WERI-Rb-1 (cell line): ENCODE results near the gene RBMS1.

Experiments
- DNase-seq: peaks from one replicate; pipeline ENCODE4 v3.0.0-alpha.2; 2020
- H3K27ac ChIP-seq: fragments of 250-450 bp; sonication (Bioruptor Pico); 2 replicates; pipeline ENCODE4 v1.5.1; 2020; ENCODE audit warnings: mild to moderate bottlenecking, moderate library complexity
- H3K27me3 ChIP-seq: fragments of 250-450 bp; sonication (Bioruptor Pico); 2 replicates; pipeline ENCODE4 v1.5.1; 2021; ENCODE audit warnings: mild to moderate bottlenecking, low read depth, moderate library complexity; ENCODE audit not compliant: insufficient read depth, severe bottlenecking
- H3K36me3 ChIP-seq: fragments of 250-450 bp; sonication (Bioruptor Pico); 2 replicates; pipeline ENCODE4 v1.5.1; 2020; ENCODE audit warnings: mild to moderate bottlenecking, moderate library complexity
- H3K4me3 ChIP-seq: 2 replicates; pipeline ENCODE4 v1.5.1; 2011; ENCODE audit warnings: low read depth, mild to moderate bottlenecking, control low read depth, low read length
- H3K9me3 ChIP-seq: fragments of 250-450 bp; sonication (Bioruptor Pico); 2 replicates; pipeline ENCODE4 v1.5.1; 2021; ENCODE audit warnings: mild to moderate bottlenecking, moderate library complexity; ENCODE audit not compliant: severe bottlenecking
- TF ChIP-seq, protein P1 (sequence below): IDR thresholded peaks from 2 replicates; pipeline ENCODE4 v1.5.1; 2011; ENCODE audit warnings: low read depth, mild to moderate bottlenecking, control low read depth, inconsistent platforms, low read length

RBMS1 gene, protein sequence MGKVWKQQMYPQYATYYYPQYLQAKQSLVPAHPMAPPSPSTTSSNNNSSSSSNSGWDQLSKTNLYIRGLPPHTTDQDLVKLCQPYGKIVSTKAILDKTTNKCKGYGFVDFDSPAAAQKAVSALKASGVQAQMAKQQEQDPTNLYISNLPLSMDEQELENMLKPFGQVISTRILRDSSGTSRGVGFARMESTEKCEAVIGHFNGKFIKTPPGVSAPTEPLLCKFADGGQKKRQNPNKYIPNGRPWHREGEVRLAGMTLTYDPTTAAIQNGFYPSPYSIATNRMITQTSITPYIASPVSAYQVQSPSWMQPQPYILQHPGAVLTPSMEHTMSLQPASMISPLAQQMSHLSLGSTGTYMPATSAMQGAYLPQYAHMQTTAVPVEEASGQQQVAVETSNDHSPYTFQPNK

DNA sequence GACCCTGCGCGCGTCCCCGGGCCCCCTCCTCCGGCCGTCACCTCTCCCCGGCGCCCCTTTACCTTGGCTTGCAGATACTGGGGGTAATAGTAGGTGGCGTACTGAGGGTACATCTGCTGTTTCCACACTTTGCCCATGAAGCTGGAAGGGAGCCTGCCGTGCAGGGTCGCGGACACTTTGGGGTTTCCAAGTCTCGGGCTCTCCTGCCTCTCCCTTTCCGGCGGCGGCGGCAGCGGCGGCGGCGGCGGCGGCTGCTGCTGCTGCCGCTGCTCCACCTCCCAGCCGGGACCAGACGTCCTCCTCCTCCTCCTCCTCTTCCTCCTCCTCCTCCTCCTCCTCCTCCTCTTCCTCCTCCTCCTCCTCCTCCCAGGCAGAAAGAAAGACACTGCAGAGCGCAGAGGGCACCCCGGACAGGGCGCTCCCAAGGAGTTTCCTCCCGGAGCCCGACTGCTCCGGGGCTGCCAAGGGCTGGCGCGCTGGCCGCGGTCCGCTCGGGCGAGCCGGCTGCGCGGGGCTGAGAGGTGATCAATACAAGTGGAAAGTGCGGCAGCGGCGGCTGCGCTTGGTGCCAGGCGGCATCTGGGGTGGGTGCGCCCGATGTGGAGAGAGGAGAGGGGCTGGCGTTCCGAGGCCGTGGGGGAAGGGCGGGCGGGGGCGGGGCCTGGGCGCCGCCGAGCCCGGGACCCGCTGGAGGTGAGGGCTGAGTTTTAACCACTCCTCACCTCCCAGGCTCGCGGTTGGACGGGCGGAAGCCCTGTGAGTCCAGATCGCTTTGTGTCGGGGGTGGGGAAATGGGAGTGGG lies at the start of gene RBMS1:
TSS of gene RBMS1 (minus strand) at position 581 of the 802 bp plus-strand sequence. CDS start at position 137, 444 bp downstream.
- Histone ChIP-seq H3K27ac (peak within 1 kb of the TSS; percentile 59), H3K9me3 (no peaks in the 10 kb centered on the region), H3K4me3 (peak within 1 kb of the TSS; percentile 76), H3K27me3 (no peaks in the 10 kb centered on the region), H3K36me3 (peaks cover 5% of the 10 kb centered on the region; the same call in 1 of the 2 replicates)
- DNase-seq: peak; percentile 58
- TF ChIP-seq, protein P1, sequence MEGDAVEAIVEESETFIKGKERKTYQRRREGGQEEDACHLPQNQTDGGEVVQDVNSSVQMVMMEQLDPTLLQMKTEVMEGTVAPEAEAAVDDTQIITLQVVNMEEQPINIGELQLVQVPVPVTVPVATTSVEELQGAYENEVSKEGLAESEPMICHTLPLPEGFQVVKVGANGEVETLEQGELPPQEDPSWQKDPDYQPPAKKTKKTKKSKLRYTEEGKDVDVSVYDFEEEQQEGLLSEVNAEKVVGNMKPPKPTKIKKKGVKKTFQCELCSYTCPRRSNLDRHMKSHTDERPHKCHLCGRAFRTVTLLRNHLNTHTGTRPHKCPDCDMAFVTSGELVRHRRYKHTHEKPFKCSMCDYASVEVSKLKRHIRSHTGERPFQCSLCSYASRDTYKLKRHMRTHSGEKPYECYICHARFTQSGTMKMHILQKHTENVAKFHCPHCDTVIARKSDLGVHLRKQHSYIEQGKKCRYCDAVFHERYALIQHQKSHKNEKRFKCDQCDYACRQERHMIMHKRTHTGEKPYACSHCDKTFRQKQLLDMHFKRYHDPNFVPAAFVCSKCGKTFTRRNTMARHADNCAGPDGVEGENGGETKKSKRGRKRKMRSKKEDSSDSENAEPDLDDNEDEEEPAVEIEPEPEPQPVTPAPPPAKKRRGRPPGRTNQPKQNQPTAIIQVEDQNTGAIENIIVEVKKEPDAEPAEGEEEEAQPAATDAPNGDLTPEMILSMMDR: no peak

DNA sequence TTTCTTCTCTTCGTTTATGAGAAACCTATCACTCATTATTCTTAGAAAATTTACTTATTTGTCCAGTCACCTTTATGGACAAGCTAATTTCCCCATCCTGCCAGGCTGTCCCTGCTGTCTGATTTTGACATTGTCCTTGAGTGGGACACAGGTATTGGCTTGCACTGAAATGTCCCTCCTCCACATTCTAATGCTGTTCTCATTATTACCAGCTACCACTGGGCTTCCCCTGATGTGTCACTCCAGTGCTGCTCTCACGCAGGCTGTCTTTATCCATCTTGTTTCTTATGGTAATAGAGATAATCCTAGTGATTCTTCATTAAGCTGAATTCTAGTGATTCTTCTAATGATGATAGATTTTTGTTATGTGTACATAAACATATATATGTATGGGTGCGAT lies 48.1 kb upstream of the RBMS1 start:
- H3K27ac ChIP-seq: no peak overlapping the region
- DNase-seq: no peak
- H3K36me3 ChIP-seq: no peaks in the 10 kb centered on the region
- TF ChIP-seq, protein P1: no peak
- no peaks in the 10 kb centered on the region for H3K9me3 ChIP-seq
- H3K27me3 ChIP-seq: no peaks in the 10 kb centered on the region
- H3K4me3 ChIP-seq: no peak overlapping the region

DNA sequence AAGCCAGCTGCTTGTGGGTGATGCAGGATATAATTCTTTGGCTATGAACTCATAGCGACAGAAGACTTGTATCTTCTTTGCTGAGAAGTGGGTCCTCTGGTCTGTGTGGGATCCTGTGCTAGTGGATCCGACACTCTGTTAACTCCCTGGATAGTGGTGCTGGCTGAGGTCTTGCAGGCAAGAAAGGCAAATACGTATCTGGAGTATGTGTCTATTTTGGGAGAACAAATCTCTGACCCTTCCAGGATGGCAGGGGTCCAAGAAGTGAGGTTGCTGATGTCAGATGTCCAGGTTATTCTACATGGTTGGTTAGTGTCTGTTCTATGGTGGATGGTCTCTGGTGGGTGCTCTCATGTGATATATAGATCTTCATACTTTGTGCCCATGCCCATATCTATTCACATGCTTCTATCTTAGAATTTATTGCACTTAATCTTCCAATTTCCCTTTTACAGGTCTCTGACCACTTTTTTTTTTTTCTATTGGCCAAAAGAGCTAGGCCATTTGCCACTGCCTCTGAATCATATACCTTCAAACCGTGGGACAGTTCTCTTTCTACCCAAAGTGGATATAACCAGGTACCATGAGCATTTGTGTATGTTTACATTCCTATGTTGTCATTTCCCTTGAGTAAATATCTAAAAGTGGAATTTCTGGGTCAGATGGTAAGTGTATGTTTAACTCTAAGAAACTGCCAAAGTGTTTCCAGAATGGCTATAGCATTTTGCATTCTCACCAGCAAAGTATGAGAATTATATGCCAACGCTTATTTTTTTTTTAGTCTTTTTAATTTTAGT lies 45.1 kb upstream of the RBMS1 start:
- no peak for DNase-seq
- Histone ChIP-seq H3K36me3 (no peaks in the 10 kb centered on the region), H3K27me3 (no peaks in the 10 kb centered on the region), H3K9me3 (no peaks in the 10 kb centered on the region), H3K4me3 (no peak overlapping the region), H3K27ac (no peak overlapping the region)
- TF ChIP-seq, protein P1: no peak

DNA sequence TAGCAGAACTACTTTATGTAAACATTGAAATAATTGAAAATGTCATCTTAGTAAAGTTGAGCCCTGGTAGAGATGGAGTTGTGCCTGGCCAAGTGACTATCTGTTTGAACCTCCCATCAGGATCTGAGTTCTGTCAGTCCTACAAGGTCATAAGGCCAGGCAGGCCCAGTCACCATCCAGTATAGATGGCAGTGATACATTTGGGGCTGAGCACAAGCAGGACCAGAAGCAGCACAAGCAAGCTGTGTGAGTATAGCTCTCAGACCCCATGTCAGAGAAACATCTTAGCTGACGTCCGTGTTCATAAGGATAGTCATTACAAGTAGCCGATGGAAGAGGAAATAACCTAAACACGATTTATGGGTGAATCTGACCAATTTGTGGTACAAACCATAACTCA lies 44.5 kb upstream of the RBMS1 start:
- H3K27ac ChIP-seq: no peak overlapping the region

DNA sequence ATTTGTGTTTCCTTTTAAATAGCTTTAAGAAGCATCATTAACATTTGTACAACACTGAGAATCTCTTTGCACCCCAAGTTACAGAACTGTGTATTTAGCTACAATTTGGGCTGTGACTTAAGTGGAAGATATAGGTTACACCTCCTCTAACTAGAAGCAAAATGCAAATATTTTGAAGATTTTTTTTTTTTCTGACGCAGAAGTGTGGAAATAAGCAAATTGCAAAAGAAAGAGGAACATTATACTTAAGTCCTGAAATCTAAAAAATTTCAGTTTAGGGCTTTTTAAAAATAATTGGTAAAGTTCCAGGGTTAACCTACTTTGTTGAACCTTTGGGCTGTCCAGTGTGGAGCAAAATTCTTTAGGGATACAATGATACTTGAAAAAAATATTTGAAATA lies 41.4 kb upstream of the RBMS1 start:
- H3K27me3 ChIP-seq: no peaks in the 10 kb centered on the region
- no peak overlapping the region for H3K27ac ChIP-seq
- H3K4me3 ChIP-seq: no peak overlapping the region
- H3K36me3 ChIP-seq: no peaks in the 10 kb centered on the region
- TF ChIP-seq, protein P1: no peak
- DNase-seq: no peak
- no peaks in the 10 kb centered on the region for H3K9me3 ChIP-seq

More for the DNA sequence above, 44.5 kb upstream of the RBMS1 start:
- Histone ChIP-seq H3K36me3 (no peaks in the 10 kb centered on the region), H3K9me3 (no peaks in the 10 kb centered on the region), H3K27me3 (no peaks in the 10 kb centered on the region), H3K4me3 (no peak overlapping the region)
- TF ChIP-seq, protein P1: no peak
- DNase-seq: no peak
